GM23248 (cell line): ENCODE data around the gene PPL. TPM values are rescaled to one million over a fixed set of nuclear protein-coding genes. Genes with fewer than 3 reads are reported as not detected.

Experiments
- DNase-seq: peaks from one replicate; pipeline ENCODE4 v3.0.0-alpha.2; 2015
- H2AFZ ChIP-seq: fragments of 200-600 bp; sonication (generic); 2 replicates; pipeline ENCODE4 v1.6.1; 2016; ENCODE audit warnings: antibody characterized with exemption
- H3F3A ChIP-seq: fragments of 200-600 bp; sonication (generic); 2 replicates; pipeline ENCODE4 v1.6.1; 2016; ENCODE audit warnings: mild to moderate bottlenecking, antibody characterized with exemption, mixed run types; ENCODE audit not compliant: insufficient read depth
- H3K27ac ChIP-seq: fragments of 200-600 bp; sonication (generic); 2 replicates; pipeline ENCODE4 v1.5.1; 2016; ENCODE audit warnings: mild to moderate bottlenecking
- H3K27me3 ChIP-seq: fragments of 200-600 bp; sonication (generic); replicated peaks from 2 replicates; pipeline ENCODE4 v1.6.1; 2016; ENCODE audit warnings: mild to moderate bottlenecking; ENCODE audit not compliant: insufficient read depth
- H3K36me3 ChIP-seq: fragments of 200-600 bp; sonication (generic); 2 replicates; pipeline ENCODE4 v1.6.1; 2016; ENCODE audit warnings: low read depth, mild to moderate bottlenecking
- H3K4me1 ChIP-seq: fragments of 200-600 bp; sonication (generic); 2 replicates; pipeline ENCODE4 v1.6.1; 2016; ENCODE audit warnings: mild to moderate bottlenecking; ENCODE audit not compliant: insufficient read depth
- H3K4me2 ChIP-seq: fragments of 200-600 bp; sonication (generic); one replicate; pipeline ENCODE4 v1.6.1; 2016; ENCODE audit warnings: mild to moderate bottlenecking; ENCODE audit not compliant: unreplicated experiment
- H3K4me3 ChIP-seq: fragments of 200-600 bp; sonication (generic); 2 replicates; pipeline ENCODE4 v1.5.1; 2016; ENCODE audit warnings: mild to moderate bottlenecking
- H3K79me2 ChIP-seq: fragments of 200-600 bp; sonication (generic); 2 replicates; pipeline ENCODE4 v1.6.1; 2016; ENCODE audit warnings: mild to moderate bottlenecking; ENCODE audit not compliant: insufficient read depth
- H3K9ac ChIP-seq: fragments of 200-600 bp; sonication (generic); 2 replicates; pipeline ENCODE4 v1.6.1; 2016; ENCODE audit warnings: mild to moderate bottlenecking
- H3K9me2 ChIP-seq: fragments of 200-600 bp; sonication (generic); 2 replicates; pipeline ENCODE4 v1.6.1; 2016; ENCODE audit warnings: mixed run types, mild to moderate bottlenecking, moderate library complexity; ENCODE audit not compliant: insufficient read depth
- H3K9me3 ChIP-seq: fragments of 200-600 bp; sonication (generic); one replicate; pipeline ENCODE4 v1.6.1; 2017; ENCODE audit warnings: low read depth
- H4K20me1 ChIP-seq: fragments of 200-600 bp; sonication (generic); 2 replicates; pipeline ENCODE4 v1.6.0; 2016; ENCODE audit not compliant: insufficient read depth
- EZH2 ChIP-seq: fragments of 200-600 bp; sonication (generic); IDR thresholded peaks from 2 replicates; pipeline ENCODE4 v1.6.1; 2018; ENCODE audit warnings: antibody characterized with exemption, mild to moderate bottlenecking; ENCODE audit not compliant: insufficient read depth, poor library complexity, severe bottlenecking
- EZH2phosphoT487 ChIP-seq: fragments of 200-600 bp; sonication (generic); IDR thresholded peaks from 2 replicates; pipeline ENCODE4 v1.6.1; 2018; ENCODE audit warnings: antibody characterized with exemption, moderate library complexity, mild to moderate bottlenecking, low read depth; ENCODE audit not compliant: insufficient read depth
- WGBS, 2 experiments: methylation state at CpG; one replicate each; pipeline ENCODE4 v1.1.6; 2015 to 2017; ENCODE audit warnings: low lambda C conversion rate in 2 of 2, low coverage in 1 of 2; ENCODE audit errors: missing lambda C conversion rate in 2 of 2; 5-methylcytosine and 5-hydroxymethylcytosine counted together
- in situ Hi-C: fragments of 300-500 bp; cut with MboI; formaldehyde crosslinking; loops from 2 replicates; pipeline ENCODE4 v1.15.0; 2020
- polyA plus RNA-seq: library from polyadenylated mRNA; unstranded; fragments of >200 nt; fragmentation: Nextera tagmentation; extraction: Ambion mirVana; gene quantifications from 2 replicates; pipeline ENCODE4 v1.2.1, GENCODE V29; 2016
- total RNA-seq: library from RNA; depleted of rRNA; stranded (reverse); fragments of >200 nt; shearing (Covaris generic); gene quantifications from 2 replicates; pipeline ENCODE4 v1.2.3, GENCODE V29; 2014

The PPL gene
- total and polyA plus RNA-seq, 2 experiments from 2014 or later: 1.2 to 1.7 TPM

- no peak for DNase-seq
- H3K4me3 ChIP-seq: no peak overlapping the region
- no peaks in the 10 kb centered on the region; the same call in 1 of the 2 replicates for H4K20me1 ChIP-seq
- no peak overlapping the region for H3K27ac ChIP-seq
- H3K4me1 ChIP-seq: no peaks in the 10 kb centered on the region
- no peak overlapping the region for H3K9ac ChIP-seq
- WGBS, 2 experiments: 79 to 80% methylated on average over 17 of the region's 17 CpGs
- no peaks in the 10 kb centered on the region for H3K27me3 ChIP-seq
- no peak overlapping the region for H2AFZ ChIP-seq
- H3K36me3 ChIP-seq: peaks cover 53% of the 10 kb centered on the region
- TF ChIP-seq EZH2: no peak
- no peak for TF ChIP-seq EZH2phosphoT487
- H3F3A ChIP-seq: no peaks in the 10 kb centered on the region
- H3K79me2 ChIP-seq: peaks cover 97% of the 10 kb centered on the region
- H3K9me3 ChIP-seq: no peaks in the 10 kb centered on the region
- in situ Hi-C loops: no loop called here
- H3K4me2 ChIP-seq: no peak overlapping the region
- no peaks in the 10 kb centered on the region for H3K9me2 ChIP-seq
Observed at GRCh38 chr16:4859190-4859899, 77.6 kb downstream of the PPL start.

- peaks cover 97% of the 10 kb centered on the region for H3K79me2 ChIP-seq
- 0 out of 2 replicates have a peak, but pooled peaks cover 6% of the 10 kb centered on the region for H4K20me1 ChIP-seq
- H3K27ac ChIP-seq: no peak overlapping the region
- no peak overlapping the region for H2AFZ ChIP-seq
- peaks cover 24% of the 10 kb centered on the region for H3F3A ChIP-seq
- no peaks in the 10 kb centered on the region for H3K27me3 ChIP-seq
- 93 to 100% methylated on average over 2 of the region's 2 CpGs for WGBS, 2 experiments
- no peak overlapping the region for H3K9ac ChIP-seq
- no peaks in the 10 kb centered on the region for H3K9me3 ChIP-seq
- no peak for DNase-seq
- no peak overlapping the region for H3K4me3 ChIP-seq
- no peaks in the 10 kb centered on the region for H3K9me2 ChIP-seq
- peaks cover 38% of the 10 kb centered on the region for H3K36me3 ChIP-seq
- in situ Hi-C loops: no loop called here
- no peak overlapping the region for H3K4me2 ChIP-seq
- TF ChIP-seq EZH2phosphoT487: no peak
- no peak for TF ChIP-seq EZH2
- H3K4me1 ChIP-seq: peaks cover 17% of the 10 kb centered on the region
Observed at GRCh38 chr16:4855804-4856203, 81.1 kb downstream of the PPL start.

GRCh38 chr16:4855371-4855770 is 81.6 kb downstream of the PPL start:
- in situ Hi-C loops: no loop called here

GRCh38 chr16:4852221-4852872 is 84.6 kb downstream of the PPL start:
- Histone ChIP-seq H3K79me2 (peaks cover 98% of the 10 kb centered on the region), H3K9me3 (no peaks in the 10 kb centered on the region), H3K4me1 (peaks cover 37% of the 10 kb centered on the region), H3K9me2 (no peaks in the 10 kb centered on the region), H3K27me3 (no peaks in the 10 kb centered on the region), H3K36me3 (peaks cover 15% of the 10 kb centered on the region), H3F3A (peaks cover 34% of the 10 kb centered on the region), H3K27ac (peak overlapping the region; percentile 76), H3K4me3 (no peak overlapping the region), H2AFZ (no peak overlapping the region), H3K4me2 (peak overlapping the region; percentile 65), H4K20me1 (0 out of 2 replicates have a peak, but pooled peaks cover 6% of the 10 kb centered on the region), H3K9ac (peak overlapping the region; percentile 32)
- WGBS, 2 experiments: 90 to 92% methylated on average over 1 of the region's 1 CpG
- in situ Hi-C loops: no loop called here
- TF ChIP-seq EZH2phosphoT487 (no peak), EZH2 (no peak)
- peak; percentile 73 for DNase-seq

More at GRCh38 chr16:4855371-4855770, 81.6 kb downstream of the PPL start:
- no peaks in the 10 kb centered on the region for H3K9me3 ChIP-seq
- peaks cover 36% of the 10 kb centered on the region for H3K36me3 ChIP-seq
- H3K27me3 ChIP-seq: no peaks in the 10 kb centered on the region
- H3K9me2 ChIP-seq: no peaks in the 10 kb centered on the region
- DNase-seq: no peak
- H3K4me2 ChIP-seq: no peak overlapping the region
- TF ChIP-seq EZH2: no peak
- H3F3A ChIP-seq: peaks cover 28% of the 10 kb centered on the region
- WGBS, 2 experiments: 88 to 91% methylated on average over 5 of the region's 5 CpGs
- H4K20me1 ChIP-seq: 0 out of 2 replicates have a peak, but pooled peaks cover 6% of the 10 kb centered on the region
- H3K4me3 ChIP-seq: no peak overlapping the region
- no peak overlapping the region for H3K27ac ChIP-seq
- peaks cover 21% of the 10 kb centered on the region for H3K4me1 ChIP-seq
- no peak overlapping the region for H2AFZ ChIP-seq
- no peak overlapping the region for H3K9ac ChIP-seq
- H3K79me2 ChIP-seq: peaks cover 97% of the 10 kb centered on the region
